Activated CD4-positive, alpha-beta T cell treated with anti-CD3 and anti-CD28 coated beads, Interleukin-2, amount 50 U/mL, for 1 hour (primary cell): ENCODE measurements around the gene RNF187.
A peak's percentile ranks its signal among the peaks of the same experiment; 100 is the strongest.
"Not testable (repeated sequence)": the region's sequence is repeated elsewhere in the genome, so short reads cannot be mapped to it uniquely, and the experiment has no call there.

Source experiments
- DNase-seq: peaks from one replicate; pipeline ENCODE4 v3.0.0-alpha.2; 2020

The RNF187 gene

GRCh38 chr1:228460821-228461220, 26.4 kb upstream of the RNF187 start:
- no peak for DNase-seq

GRCh38 chr1:228462560-228462959, 24.6 kb upstream of the RNF187 start:
- no peak for DNase-seq

DNA sequence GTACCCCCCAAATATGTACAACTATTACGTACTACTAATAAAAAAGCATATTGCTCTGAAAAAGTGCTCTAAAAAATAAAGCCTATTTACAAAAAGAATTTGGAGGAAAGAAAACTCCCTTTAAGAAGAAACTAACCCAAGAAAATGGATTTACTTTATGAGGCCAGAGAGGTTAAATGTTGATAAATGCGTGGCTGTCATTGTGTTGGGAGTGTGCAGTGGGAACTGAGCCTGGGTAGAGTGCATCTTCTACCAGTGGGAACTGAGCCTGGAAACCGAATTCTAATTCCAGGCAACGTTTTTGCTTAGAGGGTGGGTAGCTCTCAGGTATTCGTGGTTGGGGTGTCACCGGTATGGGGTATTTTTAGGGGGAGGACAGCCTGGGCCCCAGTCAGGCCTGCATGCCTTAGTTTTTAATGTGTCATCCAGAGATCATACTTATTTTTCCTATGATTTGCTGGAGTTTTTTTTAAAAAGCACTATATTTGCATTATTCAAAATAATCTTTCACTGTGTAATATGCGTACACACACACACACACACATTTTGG, 24.1 kb upstream of the RNF187 start:
- DNase-seq, result no peak

GRCh38 chr1:228463559-228464455, 23.4 kb upstream of the RNF187 start:
- peak; percentile 15 for DNase-seq

DNA sequence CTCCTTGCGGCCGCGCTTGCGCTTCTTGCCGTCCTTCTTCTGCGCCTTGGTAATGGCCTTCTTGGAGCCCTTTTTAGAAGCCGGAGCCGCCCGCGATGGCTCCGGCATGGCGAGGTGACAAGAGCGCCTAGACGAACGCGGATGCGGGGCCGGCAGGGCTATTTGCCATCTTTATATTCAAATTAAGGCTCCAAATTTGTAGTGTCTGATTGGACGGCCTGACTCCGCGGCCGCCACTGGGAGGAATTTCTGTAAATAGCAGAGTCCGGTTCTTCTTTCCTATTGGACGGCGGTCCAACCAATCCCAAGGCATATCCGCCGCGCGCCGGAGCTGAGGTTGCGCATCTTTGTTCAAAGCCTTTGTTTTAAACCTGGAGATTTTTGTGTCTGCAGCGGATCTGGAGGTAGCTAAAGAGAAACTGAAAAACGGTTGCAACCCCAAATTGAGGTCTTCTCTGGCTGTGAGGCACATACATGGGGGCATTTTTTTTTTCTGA, 22.6 kb upstream of the RNF187 start:
- DNase-seq, result peak; percentile 85

- DNase-seq, result no peak
Observed at GRCh38 chr1:228465141-228465540, 22.0 kb upstream of the RNF187 start.

- DNase-seq, result no peak
Observed at GRCh38 chr1:228465571-228466146, 21.5 kb upstream of the RNF187 start.

- not testable (repeated sequence) for DNase-seq
Observed at GRCh38 chr1:228468188-228468587, 19.0 kb upstream of the RNF187 start.

GRCh38 chr1:228469413-228470162, 17.6 kb upstream of the RNF187 start:
- DNase-seq, result no peak

DNA sequence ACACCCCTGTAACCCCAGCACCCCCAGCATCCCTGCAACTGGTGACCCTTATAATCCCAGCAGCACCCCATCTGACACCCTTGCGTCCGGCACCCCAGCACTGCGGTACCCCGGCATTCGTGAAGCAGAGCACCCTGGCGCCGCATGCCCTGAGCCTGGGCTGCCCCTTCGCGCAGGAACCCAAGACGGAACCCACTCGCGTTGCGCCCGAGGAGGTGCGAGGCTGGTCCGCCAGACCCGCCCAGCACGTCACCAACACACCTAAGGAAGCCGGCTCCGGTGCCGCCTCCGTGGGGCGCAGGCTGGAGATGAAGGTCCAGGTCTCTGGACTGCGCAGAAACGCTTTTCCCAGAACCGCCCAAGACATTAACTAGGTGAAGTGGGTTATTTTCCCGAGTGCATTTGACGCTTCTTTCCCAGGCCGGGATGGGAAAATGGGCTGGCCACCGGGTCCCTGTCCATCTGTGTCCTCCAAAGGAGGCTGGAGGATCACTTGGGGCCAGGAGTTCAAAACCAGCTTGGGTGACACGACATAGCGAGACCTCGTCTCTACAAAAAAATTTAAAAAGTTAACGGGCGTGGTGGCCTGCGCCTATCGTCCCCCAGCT, 15.9 kb upstream of the RNF187 start:
- no peak for DNase-seq

GRCh38 chr1:228471762-228472398, 15.3 kb upstream of the RNF187 start:
- no peak for DNase-seq

DNA sequence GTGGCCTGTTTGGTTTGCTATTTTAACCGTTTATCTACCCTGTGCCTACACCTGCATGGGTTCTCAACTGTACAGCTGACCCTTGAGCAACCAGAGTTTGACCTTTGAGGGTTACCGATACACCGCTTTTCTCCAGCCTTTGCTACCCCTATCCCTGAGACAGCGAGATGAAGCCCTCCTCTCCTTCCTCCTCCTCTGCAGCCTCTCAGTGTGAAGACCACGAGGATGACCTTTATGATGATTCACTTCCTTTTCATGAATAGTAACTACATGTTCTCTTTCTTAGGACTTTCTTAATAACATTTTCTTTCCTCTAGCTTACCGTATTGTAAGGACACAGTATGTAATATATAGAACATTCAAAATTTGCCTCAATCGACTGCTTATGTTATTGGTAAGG, 14.5 kb upstream of the RNF187 start:
- DNase-seq, result no peak

DNA sequence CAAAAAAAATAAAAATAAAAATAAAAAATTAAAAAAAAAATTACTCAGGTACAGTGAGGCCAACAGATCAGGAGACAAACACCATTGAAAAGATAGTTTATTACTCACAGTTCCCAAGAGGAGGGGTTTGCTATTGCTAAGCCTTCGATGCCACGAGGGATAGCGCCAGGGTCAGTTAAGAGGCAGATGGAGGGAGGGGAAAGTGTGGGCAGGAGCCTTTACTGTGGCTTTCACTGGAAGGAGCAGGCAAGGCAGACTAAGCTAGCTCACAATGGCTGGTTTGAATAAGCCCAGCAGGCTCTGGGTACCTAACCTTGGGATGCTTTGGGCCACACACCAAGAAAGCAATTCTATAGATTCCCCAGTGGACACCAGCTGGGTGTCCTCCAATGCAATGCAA, 12.7 kb upstream of the RNF187 start:
- DNase-seq, result no peak

DNA sequence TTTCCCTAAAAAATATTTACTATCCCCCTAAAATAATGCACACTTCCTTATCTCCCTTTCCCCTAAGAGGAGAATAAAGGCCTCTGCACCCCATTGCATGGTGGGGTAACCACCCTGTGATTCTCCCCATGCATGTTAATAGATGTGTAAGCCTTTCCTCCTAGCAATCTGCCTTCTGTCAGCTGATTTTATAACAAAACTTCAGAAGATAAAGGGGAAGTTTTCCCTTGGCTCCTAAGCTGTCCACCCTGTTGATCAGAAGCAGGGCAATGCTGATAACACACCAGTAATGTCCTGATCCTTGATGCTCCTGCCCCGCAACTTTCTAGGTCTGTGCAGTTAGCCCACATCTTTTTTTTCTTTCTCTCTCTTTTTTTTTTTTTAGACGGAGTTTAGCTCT, 11.4 kb upstream of the RNF187 start:
- no peak for DNase-seq

- no peak for DNase-seq
Observed at GRCh38 chr1:228477263-228477662, 9.9 kb upstream of the RNF187 start.

DNA sequence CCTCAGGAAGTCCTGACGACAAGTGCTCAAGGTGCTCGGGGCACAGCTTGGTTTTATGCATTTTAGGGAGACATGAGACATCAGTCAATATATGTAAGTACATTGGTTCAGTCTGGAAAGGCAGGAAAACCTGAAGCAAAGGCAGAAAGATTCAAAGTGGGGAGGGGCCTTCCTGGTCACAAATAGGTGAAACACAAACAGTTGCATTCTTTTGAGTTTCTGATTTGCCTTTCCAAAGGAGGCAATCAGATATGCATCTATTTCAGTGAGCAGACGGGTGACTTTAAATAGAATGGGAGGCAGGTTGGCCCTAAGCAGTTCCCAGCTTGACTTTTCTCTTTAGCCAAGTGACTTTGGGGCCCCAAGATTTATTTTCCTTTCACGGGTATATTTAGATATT, 8.9 kb upstream of the RNF187 start:
- DNase-seq, result no peak

GRCh38 chr1:228478912-228479711, 8.1 kb upstream of the RNF187 start:
- no peak for DNase-seq

DNA sequence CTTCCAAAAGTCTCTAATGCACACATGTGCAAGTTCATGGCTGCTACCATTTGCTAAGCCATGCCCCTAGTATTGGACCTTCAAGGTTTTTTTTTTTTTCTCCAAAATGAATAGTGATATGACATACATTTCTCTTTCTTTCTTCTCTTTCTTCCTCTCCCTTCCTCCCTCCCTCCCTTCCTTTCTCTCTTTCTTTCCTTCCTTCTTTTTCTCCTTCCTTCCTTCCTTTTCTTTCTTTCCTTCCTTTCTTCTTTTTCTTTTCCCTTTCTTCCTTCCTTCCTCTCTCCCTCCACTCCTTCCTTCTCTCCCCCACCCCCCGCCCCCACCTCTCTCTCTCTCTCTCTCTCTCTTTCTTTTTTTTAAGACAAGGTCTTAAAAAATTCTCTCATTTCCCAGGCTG, 3.4 kb upstream of the RNF187 start:
- no peak for DNase-seq

DNA sequence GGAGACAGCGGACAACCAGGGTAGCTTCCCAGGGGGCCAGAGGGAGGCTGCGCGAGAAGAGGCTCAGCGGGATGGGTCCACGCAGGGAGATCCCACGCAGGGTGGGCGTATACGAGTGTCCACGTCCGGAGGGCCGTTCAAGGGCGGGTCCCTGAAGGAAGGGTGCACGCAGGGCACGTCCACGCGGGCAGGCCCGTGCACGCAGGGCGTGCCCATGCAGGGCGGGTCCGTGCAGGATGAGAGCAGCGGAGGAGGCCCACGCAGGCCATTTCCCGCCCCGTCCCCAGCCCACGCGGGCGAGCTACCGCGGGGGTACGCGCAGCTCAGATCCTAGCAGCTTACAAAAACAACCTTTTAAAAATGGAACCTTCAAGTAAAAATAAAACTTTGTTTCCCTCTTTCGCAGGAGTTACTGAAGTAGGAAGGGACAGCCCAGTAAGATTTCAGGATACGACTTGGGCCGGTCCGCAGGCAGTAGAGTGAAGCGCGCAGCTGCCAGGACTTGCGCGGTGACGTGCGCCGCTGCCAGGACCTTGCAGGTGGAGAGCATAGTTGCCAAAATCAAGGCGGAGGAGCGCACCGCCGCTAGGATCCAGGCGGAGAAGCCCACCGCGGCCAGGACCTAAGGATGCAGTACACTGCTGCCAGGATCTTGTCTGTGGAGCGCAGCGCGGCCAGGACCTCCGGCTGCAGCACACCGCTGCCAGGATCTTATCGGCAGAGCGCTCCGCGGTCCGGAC, 416 bp upstream of the RNF187 start:
- DNase-seq, result peak; percentile 80

- DNase-seq, result no peak
Observed at GRCh38 chr1:228488125-228488817, 1.1 kb downstream of the RNF187 start.
